Type B pancreatic cell (in vitro differentiated cells): Measurements from ENCODE around the gene EIF6. TPM values are rescaled to one million over a fixed set of nuclear protein-coding genes. Genes with fewer than 3 reads are reported as not detected.
A peak's percentile ranks its signal among the peaks of the same experiment; 100 is the strongest.

Experiments used
- DNase-seq: peaks from one replicate; pipeline ENCODE4 v3.0.0; 2021; ENCODE audit warnings: mixed read lengths; ENCODE audit not compliant: unreplicated experiment; ENCODE audit errors: extremely low spot score
- H3K27ac Mint-ChIP-seq: 2 replicates; pipeline ENCODE4 v1.8.0; 2021; ENCODE audit warnings: mild to moderate bottlenecking, mixed read lengths
- H3K27me3 Mint-ChIP-seq: 2 replicates; pipeline ENCODE4 v1.8.0; 2021; ENCODE audit warnings: mixed read lengths
- H3K36me3 Mint-ChIP-seq: 2 replicates; pipeline ENCODE4 v1.8.0; 2021; ENCODE audit warnings: mixed read lengths
- H3K4me1 Mint-ChIP-seq: one replicate; pipeline ENCODE4 v1.8.0; 2021; ENCODE audit warnings: mixed read lengths; ENCODE audit not compliant: unreplicated experiment
- H3K4me3 Mint-ChIP-seq: 2 replicates; pipeline ENCODE4 v1.8.0; 2021; ENCODE audit warnings: mild to moderate bottlenecking, mixed read lengths
- H3K9me3 Mint-ChIP-seq: 2 replicates; pipeline ENCODE4 v1.8.0; 2021; ENCODE audit warnings: mixed read lengths
- total RNA-seq: library from RNA; stranded (reverse); gene quantifications from 2 replicates; pipeline ENCODE4 v1.2.1, GENCODE V29; 2021; ENCODE audit warnings: low replicate concordance
- TF ChIP-seq, protein P1 (sequence below): fragments of 200-600 bp; sonication (generic); conservative IDR thresholded peaks from 2 replicates; pipeline ENCODE4 v1.5.0; 2021; ENCODE audit warnings: antibody characterized with exemption, mild to moderate bottlenecking

The EIF6 gene
- total RNA-seq, 1 donor from 2014 or later, result 124 TPM

DNA sequence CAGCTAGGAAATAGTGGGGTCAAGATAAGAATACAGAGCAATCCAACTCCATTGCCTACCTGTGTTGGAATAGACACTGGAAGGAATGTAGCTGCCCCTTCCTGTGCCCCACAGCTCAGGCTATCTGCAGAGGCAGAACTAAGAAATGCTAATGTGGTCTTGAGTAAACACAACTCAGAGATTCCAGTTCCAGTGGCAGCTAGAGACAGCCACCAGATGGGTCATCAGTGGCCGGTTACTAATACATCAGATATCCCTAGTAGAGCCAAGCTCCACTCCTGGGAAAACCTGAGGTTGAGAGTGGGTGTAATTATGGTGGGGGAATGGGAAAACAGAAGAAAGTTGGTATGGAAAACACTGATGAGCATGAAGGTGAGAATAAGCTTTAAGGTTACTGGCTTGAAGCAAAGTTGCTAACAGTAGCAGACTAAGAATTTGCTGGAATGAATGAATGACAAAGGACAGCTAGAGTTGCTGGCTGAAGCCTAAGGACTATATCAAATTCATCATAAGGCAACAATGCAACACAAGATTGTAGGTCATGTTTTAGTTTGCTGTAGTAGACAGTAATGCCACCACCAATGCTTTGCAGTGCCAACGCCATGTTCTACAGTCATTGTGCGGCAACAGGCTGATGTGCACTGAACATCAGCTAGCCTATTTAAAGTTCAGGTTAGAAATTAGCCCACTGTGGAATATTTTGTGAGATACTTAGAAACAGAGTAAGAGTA, 36.0 kb upstream of the EIF6 start:
- H3K4me1 Mint-ChIP-seq, result peaks cover 28% of the 10 kb centered on the region
- TF ChIP-seq, protein P1, sequence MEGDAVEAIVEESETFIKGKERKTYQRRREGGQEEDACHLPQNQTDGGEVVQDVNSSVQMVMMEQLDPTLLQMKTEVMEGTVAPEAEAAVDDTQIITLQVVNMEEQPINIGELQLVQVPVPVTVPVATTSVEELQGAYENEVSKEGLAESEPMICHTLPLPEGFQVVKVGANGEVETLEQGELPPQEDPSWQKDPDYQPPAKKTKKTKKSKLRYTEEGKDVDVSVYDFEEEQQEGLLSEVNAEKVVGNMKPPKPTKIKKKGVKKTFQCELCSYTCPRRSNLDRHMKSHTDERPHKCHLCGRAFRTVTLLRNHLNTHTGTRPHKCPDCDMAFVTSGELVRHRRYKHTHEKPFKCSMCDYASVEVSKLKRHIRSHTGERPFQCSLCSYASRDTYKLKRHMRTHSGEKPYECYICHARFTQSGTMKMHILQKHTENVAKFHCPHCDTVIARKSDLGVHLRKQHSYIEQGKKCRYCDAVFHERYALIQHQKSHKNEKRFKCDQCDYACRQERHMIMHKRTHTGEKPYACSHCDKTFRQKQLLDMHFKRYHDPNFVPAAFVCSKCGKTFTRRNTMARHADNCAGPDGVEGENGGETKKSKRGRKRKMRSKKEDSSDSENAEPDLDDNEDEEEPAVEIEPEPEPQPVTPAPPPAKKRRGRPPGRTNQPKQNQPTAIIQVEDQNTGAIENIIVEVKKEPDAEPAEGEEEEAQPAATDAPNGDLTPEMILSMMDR, result no peak
- no peak for DNase-seq
- H3K27ac Mint-ChIP-seq, result no peak overlapping the region
- no peaks in the 10 kb centered on the region for H3K36me3 Mint-ChIP-seq
- H3K4me3 Mint-ChIP-seq, result no peak overlapping the region
- no peaks in the 10 kb centered on the region for H3K9me3 Mint-ChIP-seq
- H3K27me3 Mint-ChIP-seq, result no peaks in the 10 kb centered on the region

DNA sequence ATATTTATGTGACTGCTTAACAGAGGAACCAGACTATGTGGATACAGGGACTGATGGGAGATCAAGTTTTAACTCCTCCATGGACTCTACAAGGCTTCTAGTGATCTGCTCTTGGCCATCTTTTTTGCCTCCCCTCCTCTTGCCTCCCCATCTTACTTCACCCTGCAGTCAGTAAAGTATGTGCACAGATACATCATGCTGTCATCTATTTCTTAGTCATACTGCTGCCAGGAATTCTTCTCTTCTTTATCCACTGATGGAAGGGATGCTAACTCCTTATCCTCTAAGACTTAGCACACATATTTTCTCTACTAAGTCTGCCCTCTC, 35.3 kb upstream of the EIF6 start:
- no peak for DNase-seq
- no peaks in the 10 kb centered on the region for H3K9me3 Mint-ChIP-seq
- H3K4me3 Mint-ChIP-seq, result peak overlapping the region; percentile 4
- peak overlapping the region; percentile 18 for H3K27ac Mint-ChIP-seq
- no peaks in the 10 kb centered on the region for H3K27me3 Mint-ChIP-seq
- H3K36me3 Mint-ChIP-seq, result no peaks in the 10 kb centered on the region
- TF ChIP-seq, protein P1, result no peak
- peaks cover 32% of the 10 kb centered on the region for H3K4me1 Mint-ChIP-seq

- no peak for DNase-seq
- TF ChIP-seq, protein P1, result no peak
- Mint-ChIP-seq H3K36me3 (peaks cover 3% of the 10 kb centered on the region), H3K27ac (peak overlapping the region; percentile 84), H3K4me3 (no peak overlapping the region), H3K9me3 (no peaks in the 10 kb centered on the region), H3K4me1 (peaks cover 37% of the 10 kb centered on the region), H3K27me3 (no peaks in the 10 kb centered on the region)
Measured at GRCh38 chr20:35319192-35319870, 34.8 kb upstream of the EIF6 start.

DNA sequence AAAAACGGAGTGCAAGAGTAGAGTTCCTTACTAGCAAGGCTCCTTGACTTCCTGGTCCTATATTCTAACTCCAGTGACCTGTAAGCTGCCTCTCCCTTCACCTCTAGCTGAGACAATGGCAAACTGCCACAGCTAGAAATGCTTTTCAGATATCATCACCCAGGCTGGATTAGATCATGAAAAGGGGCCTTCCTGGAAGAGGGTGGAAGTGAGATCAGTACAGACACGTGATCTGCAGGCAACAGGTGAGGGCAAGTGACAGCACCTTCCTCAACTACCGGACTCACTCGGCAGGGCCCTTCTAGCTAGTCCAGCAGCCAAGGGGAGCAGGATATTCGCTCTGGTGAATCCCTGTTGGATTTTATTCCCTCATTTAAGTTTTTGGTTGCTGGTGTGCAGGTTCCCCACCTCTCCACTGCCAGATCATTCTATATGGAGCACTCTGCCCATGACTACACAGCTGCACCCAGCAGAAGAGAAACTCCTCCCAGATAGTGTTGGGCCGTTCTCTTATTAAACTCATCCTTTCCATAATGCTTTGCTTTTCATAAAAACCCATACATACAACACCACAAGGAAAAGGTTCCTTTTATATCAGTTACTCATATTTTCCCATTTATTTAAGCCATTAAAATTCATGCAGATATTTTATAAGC, 34.1 kb upstream of the EIF6 start:
- DNase-seq, result no peak
- Mint-ChIP-seq H3K4me1 (peaks cover 38% of the 10 kb centered on the region), H3K4me3 (no peak overlapping the region), H3K27me3 (no peaks in the 10 kb centered on the region), H3K36me3 (peaks cover 6% of the 10 kb centered on the region), H3K9me3 (no peaks in the 10 kb centered on the region), H3K27ac (peak overlapping the region; percentile 84)
- TF ChIP-seq, protein P1, result no peak

- no peak for DNase-seq
- no peaks in the 10 kb centered on the region for H3K9me3 Mint-ChIP-seq
- H3K36me3 Mint-ChIP-seq, result peaks cover 9% of the 10 kb centered on the region
- no peak overlapping the region for H3K4me3 Mint-ChIP-seq
- peaks cover 38% of the 10 kb centered on the region for H3K4me1 Mint-ChIP-seq
- no peaks in the 10 kb centered on the region for H3K27me3 Mint-ChIP-seq
- H3K27ac Mint-ChIP-seq, result peak overlapping the region; percentile 84
- TF ChIP-seq, protein P1, result no peak
Measured at GRCh38 chr20:35317416-35318210, 33.0 kb upstream of the EIF6 start.
